Activated naive CD4-positive, alpha-beta T cell treated with anti-CD3 and anti-CD28 coated beads, Interleukin-2, amount 50 U/mL, for 24 hours (primary cell): ENCODE measurements around the gene DMXL1.
"Not testable (repeated sequence)": the region's sequence is repeated elsewhere in the genome, so short reads cannot be mapped to it uniquely, and the experiment has no call there.

Experiments used
- H3K27ac Mint-ChIP-seq: one replicate; pipeline ENCODE4 v1.8.0; 2021; ENCODE audit warnings: mild to moderate bottlenecking, mixed read lengths
- H3K27me3 Mint-ChIP-seq: one replicate; pipeline ENCODE4 v1.8.0; 2021; ENCODE audit warnings: mixed read lengths
- H3K36me3 Mint-ChIP-seq: one replicate; pipeline ENCODE4 v1.8.0; 2021; ENCODE audit warnings: mixed read lengths
- H3K4me1 Mint-ChIP-seq: one replicate; pipeline ENCODE4 v1.8.0; 2021; ENCODE audit warnings: mixed read lengths
- H3K4me3 Mint-ChIP-seq: one replicate; pipeline ENCODE4 v1.8.0; 2021; ENCODE audit warnings: mild to moderate bottlenecking, mixed read lengths
- H3K9me3 Mint-ChIP-seq: one replicate; pipeline ENCODE4 v1.8.0; 2021; ENCODE audit warnings: mixed read lengths

Gene DMXL1

GRCh38 chr5:119049824-119050449 lies 20.9 kb upstream of the DMXL1 start:
- no peaks in the 10 kb centered on the region for H3K9me3 Mint-ChIP-seq
- H3K4me1 Mint-ChIP-seq: no peaks in the 10 kb centered on the region
- H3K27ac Mint-ChIP-seq: no peak overlapping the region
- H3K27me3 Mint-ChIP-seq: no peaks in the 10 kb centered on the region
- H3K36me3 Mint-ChIP-seq: no peaks in the 10 kb centered on the region
- no peak overlapping the region for H3K4me3 Mint-ChIP-seq

- peaks cover 2% of the 10 kb centered on the region for H3K36me3 Mint-ChIP-seq
- no peak overlapping the region for H3K4me3 Mint-ChIP-seq
- no peaks in the 10 kb centered on the region for H3K27me3 Mint-ChIP-seq
- H3K4me1 Mint-ChIP-seq: no peaks in the 10 kb centered on the region
- H3K9me3 Mint-ChIP-seq: no peaks in the 10 kb centered on the region
- no peak overlapping the region for H3K27ac Mint-ChIP-seq
Measured at GRCh38 chr5:119054101-119054500, 16.8 kb upstream of the DMXL1 start.

DNA sequence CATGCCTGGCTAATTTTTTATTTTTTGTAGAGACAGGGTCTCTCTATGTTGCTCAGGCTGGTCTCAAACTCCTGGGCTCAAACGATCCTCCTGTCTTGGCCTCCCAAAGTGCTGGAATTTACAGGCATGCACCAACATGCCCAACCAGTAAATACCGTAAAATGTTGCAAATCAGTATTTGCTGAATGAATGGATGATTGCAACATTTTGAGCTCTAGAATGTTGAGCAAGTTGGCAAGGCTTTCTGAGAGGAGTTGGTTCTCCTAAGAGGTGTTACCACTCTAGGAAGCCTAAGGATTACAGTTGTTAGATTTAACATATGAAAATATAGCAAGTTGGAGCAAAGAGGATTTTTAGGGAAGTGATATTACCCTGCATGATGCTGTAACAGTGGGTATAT lies 15.6 kb upstream of the DMXL1 start:
- H3K9me3 Mint-ChIP-seq: no peaks in the 10 kb centered on the region
- H3K36me3 Mint-ChIP-seq: peaks cover 2% of the 10 kb centered on the region
- H3K4me1 Mint-ChIP-seq: no peaks in the 10 kb centered on the region
- H3K4me3 Mint-ChIP-seq: no peak overlapping the region
- H3K27me3 Mint-ChIP-seq: no peaks in the 10 kb centered on the region
- no peak overlapping the region for H3K27ac Mint-ChIP-seq

GRCh38 chr5:119058979-119059529 lies 11.8 kb upstream of the DMXL1 start:
- Mint-ChIP-seq H3K4me1 (peaks cover 9% of the 10 kb centered on the region), H3K36me3 (peaks cover 2% of the 10 kb centered on the region), H3K27ac (no peak overlapping the region), H3K27me3 (no peaks in the 10 kb centered on the region), H3K4me3 (no peak overlapping the region), H3K9me3 (no peaks in the 10 kb centered on the region)

DNA sequence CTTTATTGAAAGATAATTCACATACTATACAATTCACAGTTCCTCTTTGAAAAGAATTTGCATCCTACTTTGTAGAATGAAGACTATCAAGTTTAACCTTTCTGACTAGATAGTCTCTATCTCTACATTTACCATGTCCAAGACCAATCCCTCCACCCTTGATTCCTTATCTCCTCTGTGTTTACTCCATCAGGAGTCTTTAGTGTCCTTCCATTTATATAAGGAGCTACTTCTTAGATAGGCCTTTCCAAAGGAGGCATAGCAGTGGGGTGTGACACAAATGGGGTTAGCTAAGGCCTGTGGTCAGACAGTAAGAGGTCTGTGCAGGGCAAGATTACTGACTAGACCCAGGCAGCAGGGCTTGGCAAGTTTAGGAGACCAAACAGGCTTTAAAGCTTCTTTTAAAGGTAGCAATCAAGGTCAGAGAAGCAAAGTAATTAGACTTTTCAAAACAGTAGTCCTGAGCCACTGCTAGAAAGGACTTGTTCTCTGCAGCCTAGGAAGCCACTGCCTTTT lies 11.1 kb upstream of the DMXL1 start:
- H3K4me1 Mint-ChIP-seq: peaks cover 13% of the 10 kb centered on the region
- no peak overlapping the region for H3K4me3 Mint-ChIP-seq
- H3K27ac Mint-ChIP-seq: no peak overlapping the region
- H3K36me3 Mint-ChIP-seq: peaks cover 2% of the 10 kb centered on the region
- H3K27me3 Mint-ChIP-seq: no peaks in the 10 kb centered on the region
- no peaks in the 10 kb centered on the region for H3K9me3 Mint-ChIP-seq

DNA sequence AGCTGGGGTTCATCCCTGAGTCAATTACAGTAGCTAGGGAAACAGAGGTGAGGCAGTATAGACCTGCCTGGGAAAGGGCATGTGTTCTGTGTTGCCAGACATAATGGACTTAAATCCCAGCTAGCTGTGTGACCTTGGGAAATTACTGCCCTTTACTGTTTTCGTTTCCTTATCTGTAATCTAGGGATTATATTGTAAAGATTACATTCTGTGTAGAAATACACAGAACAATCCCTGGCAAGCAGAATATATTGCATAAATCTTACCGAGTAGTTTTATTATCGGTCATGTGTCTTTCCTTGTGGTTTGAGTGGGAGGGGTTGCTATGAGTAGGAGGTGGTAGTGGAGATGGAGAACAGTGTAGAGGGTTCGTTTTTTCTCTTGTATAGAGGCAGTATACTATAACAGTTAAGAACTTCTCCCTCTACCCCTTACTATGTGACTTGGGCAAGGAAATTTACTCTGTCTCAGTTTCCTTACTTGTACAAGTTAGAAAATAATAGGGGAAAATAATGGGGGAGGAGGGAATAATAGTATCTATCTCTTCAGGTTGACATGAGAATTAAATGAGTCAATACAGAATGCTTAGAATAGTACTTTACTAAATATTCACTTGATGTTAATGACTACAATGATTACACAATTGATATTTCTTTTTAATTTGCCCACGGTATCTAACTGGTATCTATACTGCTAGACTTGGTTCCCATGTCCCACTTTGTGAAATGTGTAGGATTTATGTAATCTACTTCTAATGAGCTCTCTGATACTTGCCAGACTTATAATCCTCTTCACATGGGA lies 7.1 kb upstream of the DMXL1 start:
- Mint-ChIP-seq H3K27ac (peak overlapping the region; percentile 61), H3K27me3 (no peaks in the 10 kb centered on the region), H3K9me3 (no peaks in the 10 kb centered on the region), H3K4me1 (peaks cover 13% of the 10 kb centered on the region), H3K4me3 (peak overlapping the region; percentile 13), H3K36me3 (peaks cover 1% of the 10 kb centered on the region)

DNA sequence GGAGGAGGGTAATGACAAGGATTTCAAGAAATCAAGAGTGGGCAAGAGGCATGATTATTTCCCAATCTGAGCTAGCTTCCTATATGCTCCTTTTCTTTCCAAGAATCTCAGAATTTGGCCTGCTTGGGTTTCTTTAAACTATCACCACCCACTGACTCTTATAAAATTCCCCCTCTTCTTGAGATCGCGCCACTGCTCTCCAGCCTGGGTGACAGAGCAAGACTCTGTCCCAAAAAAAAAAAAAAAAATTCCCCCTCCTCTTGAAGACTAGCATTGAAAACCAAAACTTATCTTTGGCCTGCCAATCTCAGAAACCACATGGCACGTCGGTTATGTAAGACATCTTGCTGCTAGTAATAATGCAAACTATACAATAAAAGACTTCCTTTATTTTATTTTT lies 3.4 kb upstream of the DMXL1 start:
- no peak overlapping the region for H3K4me3 Mint-ChIP-seq
- H3K27me3 Mint-ChIP-seq: no peaks in the 10 kb centered on the region
- H3K9me3 Mint-ChIP-seq: no peaks in the 10 kb centered on the region
- H3K27ac Mint-ChIP-seq: no peak overlapping the region
- peaks cover 3% of the 10 kb centered on the region for H3K36me3 Mint-ChIP-seq
- H3K4me1 Mint-ChIP-seq: peaks cover 18% of the 10 kb centered on the region

GRCh38 chr5:119070578-119070827 lies 384 bp upstream of the DMXL1 start:
- H3K36me3 Mint-ChIP-seq: peaks cover 10% of the 10 kb centered on the region
- H3K4me3 Mint-ChIP-seq: peak overlapping the region; percentile 100
- peaks cover 31% of the 10 kb centered on the region for H3K4me1 Mint-ChIP-seq
- H3K9me3 Mint-ChIP-seq: no peaks in the 10 kb centered on the region
- peak overlapping the region; percentile 100 for H3K27ac Mint-ChIP-seq
- H3K27me3 Mint-ChIP-seq: no peaks in the 10 kb centered on the region

GRCh38 chr5:119071561-119071995 lies 691 bp downstream of the DMXL1 start:
- Mint-ChIP-seq H3K9me3 (no peaks in the 10 kb centered on the region), H3K4me3 (peak overlapping the region; percentile 100), H3K27ac (peak overlapping the region; percentile 91), H3K4me1 (peaks cover 40% of the 10 kb centered on the region), H3K27me3 (no peaks in the 10 kb centered on the region), H3K36me3 (peaks cover 8% of the 10 kb centered on the region)

DNA sequence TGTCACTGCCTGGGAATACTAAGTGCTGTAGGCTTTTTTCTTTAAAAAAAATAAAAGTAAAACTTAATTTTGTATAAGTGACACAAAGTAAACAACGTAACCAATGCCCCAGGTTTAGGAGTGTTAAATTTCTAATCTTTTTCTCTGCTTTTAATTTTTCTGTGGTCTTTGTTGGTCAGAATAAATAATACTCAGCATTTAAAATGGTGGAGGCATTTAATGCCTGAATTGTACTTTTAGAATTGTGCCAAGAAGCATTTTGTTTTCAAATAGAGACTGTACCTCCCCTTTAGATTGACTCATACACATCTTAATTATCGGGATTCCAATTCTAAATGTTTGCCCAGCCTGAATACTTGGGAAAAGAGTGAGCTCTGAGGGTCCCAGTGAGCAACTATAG lies 1.6 kb downstream of the DMXL1 start:
- Mint-ChIP-seq H3K4me1 (peaks cover 40% of the 10 kb centered on the region), H3K9me3 (no peaks in the 10 kb centered on the region), H3K4me3 (peak overlapping the region; percentile 74), H3K27ac (no peak overlapping the region), H3K27me3 (no peaks in the 10 kb centered on the region), H3K36me3 (peaks cover 8% of the 10 kb centered on the region)

DNA sequence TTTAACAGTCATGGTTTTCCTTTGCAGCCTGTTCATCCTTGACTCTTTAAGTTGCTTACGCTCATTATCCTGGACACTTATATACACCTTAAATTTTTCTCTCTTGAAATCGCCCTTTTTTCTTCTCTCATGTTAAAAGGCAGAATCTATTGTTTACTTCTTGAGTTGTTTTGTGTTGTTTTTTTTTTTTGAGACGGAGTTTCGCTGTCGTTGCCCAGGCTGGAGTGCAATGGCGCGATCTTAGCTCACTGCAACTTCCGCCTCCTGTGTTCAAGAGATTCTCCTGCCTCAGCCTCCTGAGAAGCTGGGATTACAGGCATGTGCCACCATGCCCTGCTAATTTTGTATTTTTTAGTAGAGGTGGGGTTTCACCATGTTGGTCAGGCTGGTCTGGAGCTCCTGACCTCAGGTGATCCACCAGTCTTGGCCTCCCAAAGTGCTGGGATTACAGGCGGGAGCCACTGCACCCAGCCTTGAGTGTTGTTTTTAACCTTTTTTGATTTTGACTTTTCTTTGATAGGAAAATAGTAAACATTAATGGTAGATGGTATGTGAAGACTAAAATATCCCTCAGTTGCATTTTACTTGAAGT lies 3.0 kb downstream of the DMXL1 start:
- peak overlapping the region; percentile 67 for H3K4me3 Mint-ChIP-seq
- H3K27ac Mint-ChIP-seq: peak overlapping the region; percentile 52
- not testable (repeated sequence) for H3K9me3 Mint-ChIP-seq, H3K27me3 Mint-ChIP-seq, H3K36me3 Mint-ChIP-seq
- H3K4me1 Mint-ChIP-seq: peaks cover 52% of the 10 kb centered on the region

DNA sequence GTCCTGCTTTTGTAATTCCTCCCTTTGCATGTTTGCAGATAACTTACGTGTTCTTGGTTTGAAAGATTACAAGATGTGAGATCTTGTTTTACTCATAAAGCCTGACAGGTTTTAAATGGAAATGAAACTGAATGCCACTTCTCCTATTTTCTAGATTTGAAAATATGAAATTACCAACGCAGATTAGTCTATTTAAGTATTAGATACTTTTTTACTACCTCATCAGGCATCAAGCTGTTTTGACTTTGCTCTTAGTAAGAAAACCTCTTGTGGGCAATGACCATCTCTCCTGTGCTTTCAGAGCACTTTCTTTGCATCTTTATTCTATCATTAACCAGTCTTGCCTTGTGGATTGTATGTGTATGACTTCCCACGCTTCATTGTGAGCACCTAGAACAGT lies 3.5 kb downstream of the DMXL1 start:
- Mint-ChIP-seq H3K27ac (peak overlapping the region; percentile 52), H3K36me3 (peaks cover 14% of the 10 kb centered on the region), H3K4me3 (peak overlapping the region; percentile 67), H3K4me1 (peaks cover 58% of the 10 kb centered on the region), H3K27me3 (no peaks in the 10 kb centered on the region), H3K9me3 (no peaks in the 10 kb centered on the region)

GRCh38 chr5:119075269-119075668 lies 4.4 kb downstream of the DMXL1 start:
- not testable (repeated sequence) for H3K27me3 Mint-ChIP-seq, H3K27ac Mint-ChIP-seq, H3K9me3 Mint-ChIP-seq, H3K4me3 Mint-ChIP-seq
- H3K36me3 Mint-ChIP-seq: peaks cover 14% of the 10 kb centered on the region
- H3K4me1 Mint-ChIP-seq: peaks cover 66% of the 10 kb centered on the region

DNA sequence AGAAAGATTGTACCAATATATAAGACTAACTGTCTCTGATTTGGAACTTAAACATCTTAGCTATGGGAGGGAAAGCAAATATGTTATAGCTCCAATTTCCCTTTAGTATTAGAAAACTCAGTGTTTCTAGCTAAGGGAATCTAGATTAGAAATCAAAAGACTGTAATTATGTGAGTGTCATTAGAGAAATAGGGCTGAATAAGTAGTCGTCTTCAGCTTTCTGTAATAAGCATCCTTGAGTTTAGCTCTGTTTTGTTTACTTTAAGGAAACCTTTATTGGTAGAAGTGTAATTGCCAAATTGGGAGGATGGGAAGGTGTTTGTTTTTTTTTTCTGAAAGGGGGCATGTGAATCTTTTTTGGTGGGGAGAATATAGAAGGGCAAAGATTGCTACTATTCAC lies 5.2 kb downstream of the DMXL1 start:
- Mint-ChIP-seq H3K9me3 (no peaks in the 10 kb centered on the region), H3K27me3 (no peaks in the 10 kb centered on the region), H3K4me3 (peak overlapping the region; percentile 57), H3K36me3 (peaks cover 17% of the 10 kb centered on the region), H3K4me1 (peaks cover 74% of the 10 kb centered on the region), H3K27ac (peak overlapping the region; percentile 70)

- Mint-ChIP-seq H3K36me3 (peaks cover 19% of the 10 kb centered on the region), H3K27ac (no peak overlapping the region), H3K9me3 (no peaks in the 10 kb centered on the region), H3K4me1 (peaks cover 71% of the 10 kb centered on the region), H3K27me3 (no peaks in the 10 kb centered on the region), H3K4me3 (no peak overlapping the region)
Measured at GRCh38 chr5:119077444-119077843, 6.6 kb downstream of the DMXL1 start.
